NCI-H2107 treated with DMSO at 0.1 percent for 48 hours (cell line): Measurements from ENCODE around the gene CTNNBL1.

ENCODE experiments used
- DNase-seq: peaks from one replicate; lab custom pipeline; 2025; ENCODE audit not compliant: unreplicated experiment; lab: John Stamatoyannopoulos, UW

The CTNNBL1 gene

DNA sequence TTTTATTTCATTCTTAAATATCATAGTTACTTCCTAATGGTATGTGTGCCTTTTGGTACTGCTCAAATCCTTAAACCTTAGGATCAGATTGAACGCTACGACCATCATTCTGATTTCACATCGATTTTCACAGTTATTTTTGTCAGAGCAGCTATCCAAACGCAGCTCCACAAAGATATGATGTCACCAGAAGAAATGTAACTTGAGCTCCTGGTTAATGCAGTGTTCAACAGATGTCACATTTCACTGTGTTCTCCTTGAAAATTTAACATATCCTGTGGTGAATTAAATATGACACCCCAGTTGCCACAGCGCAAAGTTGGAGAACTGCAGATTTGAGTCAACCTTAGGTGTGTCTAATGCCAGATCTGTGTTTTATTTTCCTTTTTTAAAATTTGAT lies 81.4 kb downstream of the CTNNBL1 start:
- no peak for DNase-seq

GRCh38 chr20:37776049-37776448 lies 82.2 kb downstream of the CTNNBL1 start:
- no peak for DNase-seq

GRCh38 chr20:37776526-37776925 lies 82.7 kb downstream of the CTNNBL1 start:
- no peak for DNase-seq

DNA sequence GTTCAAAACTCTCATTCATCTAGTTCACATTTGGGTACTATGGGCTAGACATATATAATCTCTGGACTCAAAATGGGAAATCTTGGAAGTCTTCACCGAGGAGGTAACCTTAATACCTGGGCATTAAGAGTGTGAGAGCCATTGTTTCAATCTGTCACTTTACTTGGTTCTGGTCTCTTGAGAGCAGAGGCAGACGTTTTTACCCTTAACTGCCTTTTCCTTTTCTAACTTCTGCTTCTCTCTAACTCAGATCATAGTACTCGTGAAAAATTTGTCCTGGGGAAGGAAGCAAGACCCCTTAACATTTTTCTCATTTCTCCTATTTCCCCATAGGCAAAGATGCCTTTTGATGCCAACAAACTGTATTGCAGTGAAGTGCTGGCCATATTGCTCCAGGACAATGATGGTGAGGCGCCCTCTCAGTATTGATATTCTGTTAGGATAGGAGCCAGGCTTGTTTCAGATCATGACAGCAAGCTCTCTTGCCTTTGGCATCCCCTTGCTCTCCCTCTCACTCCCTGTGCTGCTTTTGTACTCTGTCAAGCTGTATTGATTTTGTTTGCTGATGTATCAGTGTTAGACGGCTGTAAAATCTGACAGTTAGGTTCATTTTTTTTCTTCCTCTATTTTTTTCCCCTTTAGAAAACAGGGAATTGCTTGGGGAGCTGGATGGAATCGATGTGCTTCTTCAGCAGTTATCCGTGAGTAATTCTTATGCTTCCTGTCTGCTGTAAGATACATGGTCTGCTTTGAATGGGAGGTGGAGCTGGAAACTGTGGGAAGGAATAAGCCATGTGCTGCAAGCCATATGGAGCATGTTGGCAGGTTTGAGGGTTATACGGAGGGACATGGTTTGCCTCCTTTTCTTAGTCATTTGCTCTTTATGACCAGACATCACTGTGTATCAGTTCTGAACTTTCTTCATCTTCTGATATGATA lies 83.5 kb downstream of the CTNNBL1 start:
- DNase-seq, result no peak

GRCh38 chr20:37777988-37778659 lies 84.3 kb downstream of the CTNNBL1 start:
- DNase-seq, result no peak

DNA sequence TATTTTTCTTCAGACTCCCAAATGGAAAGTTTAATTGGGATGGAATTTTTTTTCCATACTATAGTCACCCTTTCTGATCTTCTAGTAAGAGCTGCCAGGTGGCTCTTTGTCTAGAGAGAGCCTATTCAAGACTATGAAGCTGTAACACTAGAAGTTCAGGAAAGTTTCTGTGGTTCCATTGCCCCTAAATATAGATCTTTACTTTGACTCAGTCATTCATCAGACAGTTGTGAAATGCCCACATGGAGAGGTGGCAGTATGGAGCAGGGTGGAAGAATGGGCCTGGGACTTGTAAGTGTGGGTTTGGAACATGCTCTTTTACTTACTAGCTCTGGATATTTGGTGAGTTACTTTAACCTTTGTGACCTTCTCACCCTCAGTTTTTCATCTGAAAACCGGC lies 87.8 kb downstream of the CTNNBL1 start:
- DNase-seq, result peak; percentile 56

GRCh38 chr20:37786043-37786442 lies 92.2 kb downstream of the CTNNBL1 start:
- DNase-seq, result no peak

GRCh38 chr20:37789408-37789807 lies 95.6 kb downstream of the CTNNBL1 start:
- no peak for DNase-seq

- no peak for DNase-seq
These were observed 97.1 kb downstream of the CTNNBL1 start for GRCh38 chr20:37790900-37791299.

DNA sequence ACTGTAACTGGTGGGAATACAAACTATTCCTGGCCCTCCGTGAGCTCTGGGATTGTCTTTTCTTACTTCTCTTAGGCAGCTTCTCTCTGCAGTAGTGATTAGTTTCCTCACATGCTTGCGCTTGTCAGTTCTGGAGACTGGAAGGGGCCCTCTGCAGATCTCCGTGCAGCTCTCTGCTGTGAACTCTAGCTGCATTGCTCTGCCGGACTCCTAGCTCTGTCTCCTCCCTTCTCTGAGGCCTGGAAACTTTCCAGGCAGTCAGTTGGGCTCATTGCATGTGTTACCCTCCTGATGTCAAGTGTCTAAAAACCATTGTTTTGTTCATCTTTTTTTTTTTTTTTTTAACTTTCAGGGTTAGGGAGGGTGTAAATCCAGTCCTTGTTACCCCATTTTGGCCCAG lies 102.3 kb downstream of the CTNNBL1 start:
- no peak for DNase-seq

DNA sequence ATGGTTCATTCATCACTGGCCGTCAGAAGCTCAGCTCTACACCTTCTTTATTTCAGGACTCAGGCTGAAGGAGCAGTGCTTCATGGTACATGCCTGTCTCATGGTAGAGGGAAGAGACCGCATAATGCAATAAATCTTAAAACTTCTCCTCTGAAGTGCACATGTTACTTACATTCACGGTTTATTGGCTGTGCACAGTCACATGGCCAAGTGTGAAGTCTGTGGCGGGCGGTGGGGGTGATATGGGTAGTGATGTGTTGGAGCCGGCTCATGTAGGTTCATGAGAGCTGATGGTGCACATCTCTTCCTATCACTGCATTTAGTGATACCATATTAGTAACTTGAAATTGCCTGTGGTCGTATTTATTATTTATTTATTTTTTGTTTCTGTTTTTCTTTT lies 102.9 kb downstream of the CTNNBL1 start:
- no peak for DNase-seq

DNA sequence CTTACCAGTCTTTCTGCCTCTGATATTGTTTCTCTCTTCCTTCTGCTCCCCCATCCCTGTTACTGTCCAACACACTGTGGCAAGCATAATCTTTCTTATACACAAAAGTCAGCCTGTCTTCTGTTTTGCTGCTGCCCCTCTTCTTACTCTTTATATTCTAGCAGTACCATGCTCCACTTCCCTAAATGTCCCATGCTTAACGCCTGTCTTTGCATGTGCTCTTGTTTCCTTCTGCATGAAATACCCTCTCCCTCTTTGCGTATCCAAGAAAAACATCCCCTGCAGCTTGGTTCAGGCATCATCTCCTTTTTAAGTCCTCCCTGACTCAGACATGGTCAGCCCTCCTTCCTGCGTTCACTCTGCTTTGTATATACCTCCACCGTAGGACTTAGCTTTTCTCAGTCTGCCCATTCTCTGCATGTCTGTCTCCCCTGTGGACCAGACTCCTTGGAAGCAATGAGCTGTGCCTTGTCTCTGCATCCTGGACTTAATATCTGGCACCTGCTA lies 103.9 kb downstream of the CTNNBL1 start:
- no peak for DNase-seq

- no peak for DNase-seq
These were observed 104.5 kb downstream of the CTNNBL1 start for GRCh38 chr20:37798312-37798711.

DNA sequence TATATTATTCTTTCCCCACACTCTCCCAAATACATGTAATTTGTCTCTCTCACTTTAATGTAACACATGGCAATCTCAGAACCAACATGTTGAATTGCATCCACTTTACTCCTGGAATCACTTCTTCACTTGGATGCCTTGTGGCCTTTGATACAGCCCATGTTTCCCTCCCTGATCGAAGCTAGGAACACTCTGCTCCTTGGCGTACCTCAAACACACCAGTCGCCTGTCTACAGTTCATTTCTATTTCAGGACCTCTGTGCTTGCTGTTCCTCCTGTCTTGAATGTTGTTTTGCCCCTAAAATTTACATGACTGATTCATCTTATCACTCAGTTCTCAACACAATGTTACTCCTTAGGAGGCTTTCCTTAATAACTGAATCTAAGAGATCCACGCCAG lies 106.8 kb downstream of the CTNNBL1 start:
- DNase-seq, result no peak

GRCh38 chr20:37801921-37802320 lies 108.1 kb downstream of the CTNNBL1 start:
- no peak for DNase-seq

DNA sequence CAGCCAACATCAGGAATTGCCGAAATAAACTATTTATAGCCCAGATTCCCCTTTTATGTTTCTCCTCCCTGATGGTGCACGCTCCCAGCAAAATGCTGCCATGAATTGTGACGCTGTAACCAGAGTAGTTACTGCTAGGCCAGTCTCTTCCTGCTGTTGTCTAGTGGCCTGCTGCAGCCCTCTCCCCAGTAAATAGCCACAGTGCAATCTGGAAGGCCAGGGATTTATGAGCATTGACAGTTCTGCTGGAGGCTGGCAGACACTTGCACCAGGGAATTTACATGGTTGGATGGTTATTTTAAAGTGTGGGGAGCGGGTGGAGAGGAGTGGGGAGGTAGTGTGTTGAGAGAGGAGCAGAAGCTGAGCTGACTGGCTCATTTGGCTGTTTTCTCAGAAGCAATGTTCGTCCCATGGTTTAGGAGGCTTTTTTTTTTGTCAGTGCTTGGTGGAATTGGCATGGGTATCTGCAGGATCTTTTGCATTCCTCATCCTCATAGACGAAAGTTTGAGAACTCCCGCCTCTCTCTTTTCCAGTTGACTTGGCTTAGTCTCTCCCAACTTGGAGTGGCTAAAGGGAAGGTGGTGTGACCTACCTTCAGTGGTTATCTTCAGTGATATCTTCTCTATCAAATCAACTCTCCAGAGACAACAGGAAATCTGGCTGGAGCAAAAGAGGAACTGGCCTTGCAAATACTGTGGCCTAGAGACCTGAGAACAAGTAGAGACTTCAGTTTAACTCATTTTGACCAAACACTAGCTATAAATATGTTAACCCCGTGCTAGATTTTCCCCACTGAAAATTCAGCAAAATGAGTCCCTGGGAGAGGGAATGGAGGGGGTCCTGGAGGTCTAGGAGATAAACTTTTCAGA lies 109.8 kb downstream of the CTNNBL1 start:
- no peak for DNase-seq

- no peak for DNase-seq
These were observed 111.0 kb downstream of the CTNNBL1 start for GRCh38 chr20:37804584-37805566.

DNA sequence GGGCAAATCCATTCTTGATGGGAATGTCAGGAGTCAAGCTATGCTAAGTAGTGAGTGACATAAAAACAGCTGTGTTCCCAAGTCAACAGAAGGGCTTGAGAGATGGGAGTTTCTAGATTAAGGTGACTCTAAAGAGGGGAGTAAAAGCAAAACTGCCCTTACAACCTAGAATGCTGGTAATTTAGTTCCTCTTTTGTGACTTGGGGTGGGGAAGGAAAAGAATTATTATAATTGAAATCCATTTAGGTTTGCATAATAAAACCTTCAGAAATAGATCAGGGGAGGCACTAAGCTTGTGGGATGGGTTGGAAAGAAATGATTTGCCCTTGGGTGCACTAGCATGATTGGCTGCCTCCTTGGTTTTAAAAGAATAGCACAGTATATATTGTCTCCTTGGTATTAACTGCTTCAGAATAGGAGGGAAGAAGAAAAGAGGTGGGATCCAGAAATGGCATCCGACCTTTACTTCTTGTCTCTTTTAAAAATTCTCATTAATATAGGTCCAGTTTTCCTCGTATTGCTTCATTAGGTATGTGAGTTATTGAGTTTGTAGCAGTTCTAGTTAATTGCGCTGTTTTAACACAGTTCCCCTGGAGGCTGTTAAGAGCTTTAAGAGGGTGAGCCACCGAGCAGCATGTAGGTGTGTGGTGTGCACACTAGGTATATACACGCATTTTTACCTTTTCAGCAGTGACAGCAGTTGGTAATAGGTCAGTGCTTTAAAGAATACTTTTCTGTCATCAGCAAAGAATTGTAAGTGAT lies 113.8 kb downstream of the CTNNBL1 start:
- no peak for DNase-seq
